Stimulated activated naive B cell treated with anti-CD40 and anti-IgM and Interleukin-4, amounts not matched to agents 10 μg/mL and 1 μg/mL and 100 μg/mL, for 72 hours (primary cell): ENCODE data around the gene PANX2.

ENCODE experiments used
- ATAC-seq, 2 donors: fragments of 150-1000 bp; cut with Tn5 transposase; replicated peaks; 2 replicates each; pipeline ENCODE4 v1.10.0; 2021; ENCODE audit warnings: moderate library complexity in 1 of 2
- DNase-seq: peaks from one replicate; pipeline ENCODE4 v3.0.0; 2021
- H3K27ac Mint-ChIP-seq: one replicate; pipeline ENCODE4 v1.8.0; 2022; ENCODE audit warnings: mild to moderate bottlenecking, mixed read lengths
- H3K27me3 Mint-ChIP-seq, 2 donors: one replicate each; pipeline ENCODE4 v1.8.0; 2022; ENCODE audit warnings: mixed read lengths in 2 of 2
- H3K36me3 Mint-ChIP-seq, 2 donors: one replicate each; pipeline ENCODE4 v1.8.0; 2022; ENCODE audit warnings: mixed read lengths in 2 of 2, mild to moderate bottlenecking in 1 of 2
- H3K4me1 Mint-ChIP-seq, 2 donors: one replicate each; pipeline ENCODE4 v1.8.0; 2022; ENCODE audit warnings: mixed read lengths in 2 of 2, mild to moderate bottlenecking in 1 of 2
- H3K4me3 Mint-ChIP-seq, 2 donors: one replicate each; pipeline ENCODE4 v1.8.0; 2022; ENCODE audit warnings: mild to moderate bottlenecking in 2 of 2, mixed read lengths in 2 of 2, moderate library complexity in 1 of 2
- H3K9me3 Mint-ChIP-seq, 2 donors: one replicate each; pipeline ENCODE4 v1.8.0; 2022; ENCODE audit warnings: mixed read lengths in 2 of 2, mild to moderate bottlenecking in 1 of 2

The PANX2 gene

GRCh38 chr22:50179937-50180726 is 9.6 kb downstream of the PANX2 start:
- Mint-ChIP-seq H3K4me3 (no peak overlapping the region), H3K36me3 (peaks cover 28 to 30% of the 10 kb centered on the region in 2 donors), H3K4me1 (peaks cover 26 to 50% of the 10 kb centered on the region in 2 donors), H3K9me3 (no peaks in the 10 kb centered on the region), H3K27ac (no peak overlapping the region), H3K27me3 (peaks cover 6 to 7% of the 10 kb centered on the region in 2 donors)
- ATAC-seq (no peak), DNase-seq (no peak)

GRCh38 chr22:50180727-50181521 is 10.4 kb downstream of the PANX2 start:
- Mint-ChIP-seq H3K4me3 (no peak overlapping the region), H3K27ac (no peak overlapping the region), H3K36me3 (peaks cover 28 to 30% of the 10 kb centered on the region in 2 donors), H3K9me3 (no peaks in the 10 kb centered on the region), H3K27me3 (peaks cover 6 to 7% of the 10 kb centered on the region in 2 donors), H3K4me1 (peaks cover 21 to 45% of the 10 kb centered on the region in 2 donors)
- no peak for DNase-seq
- ATAC-seq: no peak

- no peak overlapping the region for H3K4me3 Mint-ChIP-seq
- H3K9me3 Mint-ChIP-seq: no peaks in the 10 kb centered on the region
- DNase-seq (no peak), ATAC-seq (no peak)
- H3K27ac Mint-ChIP-seq: no peak overlapping the region
- peaks cover 18 to 24% of the 10 kb centered on the region in 2 donors for H3K36me3 Mint-ChIP-seq
- peaks cover 6 to 7% of the 10 kb centered on the region in 2 donors for H3K27me3 Mint-ChIP-seq
- peaks cover 18 to 40% of the 10 kb centered on the region in 2 donors for H3K4me1 Mint-ChIP-seq
These were observed 11.9 kb downstream of the PANX2 start for GRCh38 chr22:50182176-50183081.

GRCh38 chr22:50183141-50183971 is 12.8 kb downstream of the PANX2 start:
- ATAC-seq (no peak), DNase-seq (no peak)
- H3K4me1 Mint-ChIP-seq: peaks cover 18 to 47% of the 10 kb centered on the region in 2 donors
- H3K4me3 Mint-ChIP-seq: peak overlapping the region; percentile 10 to 26
- H3K36me3 Mint-ChIP-seq: peaks cover 16 to 24% of the 10 kb centered on the region in 2 donors
- H3K27me3 Mint-ChIP-seq: peaks cover 6 to 7% of the 10 kb centered on the region in 2 donors
- no peaks in the 10 kb centered on the region for H3K9me3 Mint-ChIP-seq
- no peak overlapping the region for H3K27ac Mint-ChIP-seq

- peak overlapping the region; percentile 90 for H3K27ac Mint-ChIP-seq
- no peak for ATAC-seq
These were observed 13.7 kb downstream of the PANX2 start for GRCh38 chr22:50184004-50184901.

GRCh38 chr22:50184902-50185374 is 14.4 kb downstream of the PANX2 start:
- DNase-seq: no peak
- H3K27ac Mint-ChIP-seq: no peak overlapping the region
- H3K27me3 Mint-ChIP-seq: peaks cover under 1 to 1% of the 10 kb centered on the region in 2 donors
- peak in 1 of 2 donors; percentile 1 for ATAC-seq
- peaks cover 27 to 54% of the 10 kb centered on the region in 2 donors for H3K4me1 Mint-ChIP-seq
- H3K4me3 Mint-ChIP-seq: peak overlapping the region; percentile 89 to 93
- H3K36me3 Mint-ChIP-seq: peaks cover 3 to 14% of the 10 kb centered on the region in 2 donors
- H3K9me3 Mint-ChIP-seq: no peaks in the 10 kb centered on the region

More at GRCh38 chr22:50184004-50184901, 13.7 kb downstream of the PANX2 start:
- Mint-ChIP-seq H3K9me3 (no peaks in the 10 kb centered on the region), H3K4me1 (peaks cover 25 to 53% of the 10 kb centered on the region in 2 donors), H3K36me3 (peaks cover 9 to 21% of the 10 kb centered on the region in 2 donors), H3K27me3 (peaks cover 6 to 7% of the 10 kb centered on the region in 2 donors), H3K4me3 (peak overlapping the region; percentile 86 to 89)
- DNase-seq: no peak

GRCh38 chr22:50185375-50186087 is 15.0 kb downstream of the PANX2 start, which contains the start of gene TRABD:
TSS of gene TRABD (plus strand) at chr22:50185913. CDS start at chr22:50193061, 7,148 bp downstream.
- H3K9me3 Mint-ChIP-seq: no peaks in the 10 kb centered on the region
- ATAC-seq (peak; percentile 57 to 70), DNase-seq (peak; percentile 84)
- peaks cover 3 to 10% of the 10 kb centered on the region in 2 donors for H3K36me3 Mint-ChIP-seq
- peaks cover 28 to 54% of the 10 kb centered on the region in 2 donors for H3K4me1 Mint-ChIP-seq
- peak within 1 kb of the TSS; percentile 93 to 96 for H3K4me3 Mint-ChIP-seq
- peak within 1 kb of the TSS; percentile 93 for H3K27ac Mint-ChIP-seq
- H3K27me3 Mint-ChIP-seq: no peaks in the 10 kb centered on the region

- no peak for ATAC-seq
- no peak for DNase-seq
- Mint-ChIP-seq H3K4me1 (peaks cover 32 to 58% of the 10 kb centered on the region in 2 donors), H3K27ac (peak overlapping the region; percentile 92), H3K4me3 (peak overlapping the region; percentile 93 to 96), H3K36me3 (peaks cover 5 to 11% of the 10 kb centered on the region in 2 donors), H3K9me3 (no peaks in the 10 kb centered on the region), H3K27me3 (no peaks in the 10 kb centered on the region)
These were observed 15.7 kb downstream of the PANX2 start for GRCh38 chr22:50186181-50186714.

GRCh38 chr22:50186761-50187523 is 16.4 kb downstream of the PANX2 start:
- peaks cover 9 to 18% of the 10 kb centered on the region in 2 donors for H3K36me3 Mint-ChIP-seq
- peak overlapping the region; percentile 93 to 96 for H3K4me3 Mint-ChIP-seq
- H3K9me3 Mint-ChIP-seq: no peaks in the 10 kb centered on the region

GRCh38 chr22:50188356-50188755 is 17.8 kb downstream of the PANX2 start:
- DNase-seq (no peak), ATAC-seq (no peak)
- peaks cover 46 to 79% of the 10 kb centered on the region in 2 donors for H3K4me1 Mint-ChIP-seq
- H3K4me3 Mint-ChIP-seq: peak overlapping the region in 1 of 2 donors; percentile 25
- peaks cover 19 to 31% of the 10 kb centered on the region in 2 donors for H3K36me3 Mint-ChIP-seq
- no peaks in the 10 kb centered on the region for H3K9me3 Mint-ChIP-seq
- no peaks in the 10 kb centered on the region for H3K27me3 Mint-ChIP-seq
- peak overlapping the region; percentile 31 for H3K27ac Mint-ChIP-seq

More at GRCh38 chr22:50186761-50187523, 16.4 kb downstream of the PANX2 start:
- DNase-seq: no peak
- H3K27ac Mint-ChIP-seq: peak overlapping the region; percentile 92
- H3K4me1 Mint-ChIP-seq: peaks cover 34 to 65% of the 10 kb centered on the region in 2 donors
- no peak for ATAC-seq
- H3K27me3 Mint-ChIP-seq: no peaks in the 10 kb centered on the region
